GM19239 (cell line): ENCODE measurements around the gene PAX2.

Experiments used
- DNase-seq: peaks from one replicate; pipeline ENCODE4 v3.0.0; 2011; ENCODE audit warnings: low spot score; ENCODE audit not compliant: insufficient read length
- FAIRE-seq: peaks from 2 replicates; lab custom pipeline; 2011; peaks lifted over from hg19 to GRCh38; lab: Jason Lieb, UNC

The PAX2 gene

DNA sequence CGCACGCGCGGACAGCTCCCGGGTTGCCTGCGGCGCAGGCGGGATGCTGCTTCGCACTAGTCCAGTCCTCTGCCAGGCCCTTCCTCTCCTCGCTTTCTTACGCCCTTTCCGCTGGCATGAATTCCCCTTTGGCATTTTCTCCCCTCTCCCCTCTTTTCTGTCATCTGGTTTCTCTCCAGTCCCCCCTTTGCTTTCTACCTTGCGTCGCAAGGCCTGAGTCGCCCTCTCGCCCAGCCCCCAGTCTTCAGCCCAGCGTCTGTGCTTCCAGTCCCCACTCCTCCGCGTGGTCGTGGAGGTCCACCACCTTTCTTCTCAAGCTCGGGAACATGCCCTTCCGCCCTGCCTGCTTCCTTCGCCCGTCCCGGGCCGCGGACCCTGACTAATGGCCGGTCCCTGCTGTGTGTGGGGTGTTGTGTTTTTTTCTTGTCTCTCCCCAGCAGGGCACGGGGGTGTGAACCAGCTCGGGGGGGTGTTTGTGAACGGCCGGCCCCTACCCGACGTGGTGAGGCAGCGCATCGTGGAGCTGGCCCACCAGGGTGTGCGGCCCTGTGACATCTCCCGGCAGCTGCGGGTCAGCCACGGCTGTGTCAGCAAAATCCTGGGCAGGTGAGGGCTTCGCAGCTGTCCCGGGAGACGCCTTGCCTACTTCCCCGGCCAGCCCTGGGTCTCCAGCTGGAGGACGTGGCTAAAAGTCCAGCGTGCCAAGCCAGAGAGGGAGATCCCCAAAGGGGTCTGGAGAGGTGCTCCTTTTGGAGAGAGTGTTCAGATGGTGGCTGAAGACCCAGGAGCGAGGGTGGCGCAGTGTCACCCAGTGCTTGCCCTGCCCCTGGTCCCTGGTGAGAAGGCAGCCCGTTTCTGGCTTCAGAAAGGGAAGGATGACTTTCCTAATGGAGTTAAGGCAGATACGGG, 4.2 kb downstream of the PAX2 start:
- DNase-seq: no peak
- FAIRE-seq: no peak

GRCh38 chr10:100750291-100751210, 5.2 kb downstream of the PAX2 start:
- no peak for DNase-seq
- no peak for FAIRE-seq

DNA sequence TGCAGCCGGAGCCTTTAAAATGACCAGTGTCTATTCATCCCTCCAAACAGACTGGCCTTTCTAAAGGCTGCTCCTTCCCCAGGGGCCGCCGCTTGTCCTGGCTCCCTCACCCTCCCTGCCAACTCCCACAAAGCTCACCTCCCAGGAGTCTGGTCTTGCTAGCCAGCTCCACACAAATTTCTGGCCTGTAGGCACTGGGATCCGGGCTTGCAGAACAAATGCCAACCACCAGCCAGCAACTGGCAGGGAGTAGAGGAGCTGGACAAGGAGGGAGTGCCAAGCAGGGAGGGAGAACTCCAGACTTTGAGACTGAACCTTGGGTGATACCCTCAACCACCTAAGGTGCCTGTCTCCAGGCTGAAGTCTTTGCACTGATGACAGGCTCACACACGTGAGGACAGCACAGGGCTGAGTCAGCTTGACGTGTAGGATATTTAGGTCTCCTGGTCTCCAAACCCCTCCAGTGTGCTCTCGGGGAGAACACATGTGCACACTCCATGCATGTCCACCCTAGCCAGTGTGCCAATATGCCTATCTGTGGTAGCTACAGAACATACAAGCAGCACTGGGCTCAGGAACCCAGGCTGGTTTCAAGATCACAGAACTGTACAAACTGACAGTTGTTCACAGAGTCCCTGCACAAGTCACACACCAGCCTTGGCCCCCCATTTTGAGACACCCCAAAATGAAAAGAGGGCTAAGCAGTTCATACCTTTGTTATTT, 6.0 kb downstream of the PAX2 start:
- FAIRE-seq (no peak), DNase-seq (no peak)

DNA sequence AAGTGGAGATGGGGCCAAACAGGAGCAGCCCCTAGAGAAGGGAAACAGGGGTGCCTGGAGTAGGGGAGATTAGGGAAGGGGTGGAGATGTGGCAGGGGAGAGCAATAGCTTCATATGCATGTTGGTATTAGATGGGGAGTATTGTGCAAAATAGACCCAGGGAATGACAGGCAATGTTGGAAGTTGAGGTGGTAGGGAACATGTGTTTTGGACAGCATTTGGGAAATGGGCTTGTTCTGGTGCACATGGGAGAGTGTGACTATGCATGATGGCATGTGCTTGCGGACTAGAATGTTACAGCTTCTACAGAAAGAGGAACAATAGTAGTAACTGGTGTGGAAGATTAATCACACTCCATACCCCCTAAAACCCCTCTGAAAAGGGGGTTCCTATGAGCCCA, 10.4 kb downstream of the PAX2 start:
- no peak for DNase-seq
- no peak for FAIRE-seq

DNA sequence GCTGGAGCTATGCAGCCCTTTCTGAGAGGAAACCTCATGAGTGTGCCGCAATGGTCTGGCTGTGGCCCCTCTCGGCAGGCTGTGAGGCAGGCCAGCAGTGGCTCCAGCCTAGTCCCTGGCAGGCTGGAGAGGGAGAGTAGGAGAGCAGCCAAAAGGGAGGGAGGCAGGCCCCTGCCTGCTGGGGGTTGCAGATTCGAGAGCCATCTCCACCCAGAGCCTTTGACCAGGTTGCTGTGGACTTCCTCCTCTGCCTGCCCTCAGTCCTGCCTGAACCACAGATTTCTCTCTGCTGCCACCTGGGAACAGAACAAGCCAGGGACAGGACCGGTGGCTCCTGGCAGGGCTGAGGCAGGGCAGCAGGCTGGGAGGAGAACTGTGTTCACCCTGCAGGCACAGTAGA, 13.9 kb downstream of the PAX2 start:
- DNase-seq (no peak), FAIRE-seq (no peak)

GRCh38 chr10:100760726-100761125, 15.3 kb downstream of the PAX2 start:
- DNase-seq (no peak), FAIRE-seq (no peak)

GRCh38 chr10:100761191-100761590, 15.8 kb downstream of the PAX2 start:
- FAIRE-seq: no peak
- no peak for DNase-seq

DNA sequence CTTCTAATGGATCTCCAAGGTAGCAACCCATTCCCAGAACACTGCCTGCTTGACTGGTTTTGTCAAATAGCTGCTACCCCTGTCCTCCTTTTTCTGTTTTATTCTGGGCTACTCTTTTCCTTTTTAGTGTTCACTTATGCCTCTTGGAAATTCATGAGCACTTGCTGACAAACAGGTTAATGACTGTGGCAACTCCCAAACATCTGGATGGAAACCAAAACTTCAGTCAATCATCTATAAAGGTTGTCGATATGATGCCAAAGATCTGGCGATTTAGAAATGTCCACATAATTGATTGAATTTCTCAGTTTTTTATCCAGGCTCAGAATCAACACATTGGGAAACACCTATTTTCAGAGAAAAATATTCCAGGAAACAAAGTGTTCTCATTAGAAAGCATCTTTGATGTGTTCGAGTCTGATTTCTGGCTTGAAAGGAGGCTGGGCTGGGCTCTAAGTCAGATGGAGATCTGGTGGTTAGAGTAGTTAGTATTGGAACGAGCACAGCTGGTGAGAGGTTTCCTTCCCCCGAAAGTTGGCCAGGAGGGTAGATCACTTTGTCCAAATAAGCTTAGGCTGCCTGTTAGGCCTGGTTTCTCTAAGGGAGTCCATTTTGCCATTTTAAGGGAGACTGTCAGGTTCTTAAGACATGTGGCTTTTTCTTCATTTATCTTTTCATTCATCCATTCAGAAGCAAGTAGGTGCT, 17.8 kb downstream of the PAX2 start:
- FAIRE-seq (no peak), DNase-seq (no peak)

GRCh38 chr10:100766693-100767421, 21.5 kb downstream of the PAX2 start:
- FAIRE-seq (no peak), DNase-seq (no peak)

- FAIRE-seq (no peak), DNase-seq (no peak)
Observed at GRCh38 chr10:100767422-100767775, 22.0 kb downstream of the PAX2 start.

DNA sequence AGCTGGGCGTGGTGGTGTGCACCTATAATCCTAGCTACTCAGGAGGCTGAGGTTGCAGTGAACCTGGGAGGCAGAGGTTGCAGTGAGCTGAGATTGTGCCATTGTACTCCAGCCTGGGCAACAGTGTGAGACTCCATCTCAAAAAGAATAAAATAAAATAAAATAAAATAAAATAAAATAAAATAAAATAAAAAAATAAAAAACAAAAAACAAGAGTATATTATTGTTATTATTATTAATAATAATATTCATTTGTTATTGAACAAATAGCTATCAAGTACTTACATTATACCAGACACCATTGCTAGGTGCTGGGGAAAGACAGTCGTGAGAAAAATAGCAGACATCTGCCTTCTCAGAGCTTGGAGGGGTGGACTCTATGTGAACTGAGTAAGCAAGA, 24.1 kb downstream of the PAX2 start:
- FAIRE-seq: no peak

GRCh38 chr10:100773646-100774045, 28.3 kb downstream of the PAX2 start:
- FAIRE-seq: no peak
- no peak for DNase-seq

More for the DNA sequence above, 24.1 kb downstream of the PAX2 start:
- DNase-seq: no peak

- DNase-seq (no peak), FAIRE-seq (no peak)
Observed at GRCh38 chr10:100774223-100774622, 28.8 kb downstream of the PAX2 start.

- DNase-seq (no peak), FAIRE-seq (no peak)
Observed at GRCh38 chr10:100774876-100775275, 29.5 kb downstream of the PAX2 start.

GRCh38 chr10:100775386-100775785, 30.0 kb downstream of the PAX2 start:
- no peak for DNase-seq
- FAIRE-seq: no peak

DNA sequence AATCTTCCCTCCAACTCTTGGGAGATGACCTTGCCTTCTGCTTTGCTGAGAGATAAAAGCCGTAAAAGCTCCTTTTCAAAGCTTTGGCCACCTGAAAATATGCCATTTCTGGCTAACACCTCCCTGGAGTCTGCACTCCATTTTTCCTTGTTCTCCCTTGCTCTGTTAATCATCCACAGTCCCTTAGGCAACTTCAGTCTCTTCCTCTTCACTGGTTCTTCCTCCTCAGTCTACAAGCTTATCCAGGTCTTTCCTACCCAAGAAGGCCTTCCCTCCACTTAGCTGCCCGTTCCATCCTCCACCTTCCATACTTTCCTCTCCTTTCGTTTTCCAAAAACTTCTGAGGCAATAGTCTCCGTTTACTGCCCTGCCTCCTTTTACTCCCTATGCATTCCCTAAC, 30.5 kb downstream of the PAX2 start:
- FAIRE-seq (no peak), DNase-seq (no peak)

DNA sequence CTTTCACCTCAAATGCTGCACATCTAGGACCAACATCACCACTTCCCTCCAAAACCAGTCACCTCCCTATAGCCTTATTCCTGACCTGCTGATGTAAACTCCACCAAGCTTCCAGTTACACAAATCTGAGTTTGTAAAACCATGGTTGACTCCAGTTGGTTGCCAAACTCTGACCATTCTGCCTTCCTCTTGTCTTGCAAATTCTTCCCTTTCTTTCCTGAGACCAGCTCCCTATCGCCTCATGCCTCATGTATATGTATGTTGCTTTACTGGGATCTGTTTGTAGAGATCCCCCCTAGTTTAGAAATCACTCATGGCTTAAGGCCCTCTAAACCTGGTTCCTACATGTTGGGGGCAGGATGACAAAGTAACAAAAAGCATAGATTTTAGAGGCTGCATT, 31.3 kb downstream of the PAX2 start:
- FAIRE-seq: no peak
- no peak for DNase-seq

- DNase-seq (no peak), FAIRE-seq (no peak)
Observed at GRCh38 chr10:100779329-100779728, 33.9 kb downstream of the PAX2 start.

- no peak for FAIRE-seq
Observed at GRCh38 chr10:100780324-100780723, 34.9 kb downstream of the PAX2 start.

More at GRCh38 chr10:100780324-100780723, 34.9 kb downstream of the PAX2 start:
- no peak for DNase-seq
